ENCODE measurements around the gene DOK5.

The DOK5 gene

GRCh38 chr20:54515793-54516628, 40.6 kb downstream of the DOK5 start:
- DNase-seq: no peak

GRCh38 chr20:54517241-54517975, 42.0 kb downstream of the DOK5 start:
- no peak for DNase-seq

GRCh38 chr20:54524849-54525248, 49.5 kb downstream of the DOK5 start:
- no peak for DNase-seq

GRCh38 chr20:54525916-54526590, 50.7 kb downstream of the DOK5 start:
- no peak for DNase-seq

GRCh38 chr20:54526801-54527200, 51.4 kb downstream of the DOK5 start:
- no peak for DNase-seq

- DNase-seq: no peak
These were observed 57.2 kb downstream of the DOK5 start for GRCh38 chr20:54532573-54532972.

- no peak for DNase-seq
These were observed 58.7 kb downstream of the DOK5 start for GRCh38 chr20:54534101-54534500.

- DNase-seq: no peak
These were observed 59.6 kb downstream of the DOK5 start for GRCh38 chr20:54535033-54535432.

GRCh38 chr20:54535746-54536145, 60.4 kb downstream of the DOK5 start:
- no peak for DNase-seq

- DNase-seq: no peak
These were observed 64.2 kb downstream of the DOK5 start for GRCh38 chr20:54539521-54540046.

GRCh38 chr20:54543369-54543768, 68.0 kb downstream of the DOK5 start:
- no peak for DNase-seq

- DNase-seq: no peak
These were observed 70.4 kb downstream of the DOK5 start for GRCh38 chr20:54545676-54546358.

GRCh38 chr20:54548849-54549248, 73.5 kb downstream of the DOK5 start:
- no peak for DNase-seq

- no peak for DNase-seq
These were observed 74.4 kb downstream of the DOK5 start for GRCh38 chr20:54549658-54550326.

GRCh38 chr20:54550776-54551396, 75.5 kb downstream of the DOK5 start:
- no peak for DNase-seq

- no peak for DNase-seq
These were observed 78.6 kb downstream of the DOK5 start for GRCh38 chr20:54554006-54554405.

GRCh38 chr20:54555150-54555549, 79.8 kb downstream of the DOK5 start:
- DNase-seq: no peak

GRCh38 chr20:54556406-54556805, 81.0 kb downstream of the DOK5 start:
- DNase-seq: no peak

- DNase-seq: no peak
These were observed 82.6 kb downstream of the DOK5 start for GRCh38 chr20:54557806-54558590.

GRCh38 chr20:54559890-54560289, 84.5 kb downstream of the DOK5 start:
- DNase-seq: no peak

GRCh38 chr20:54560357-54560756, 85.0 kb downstream of the DOK5 start:
- no peak for DNase-seq

Measured in right forelimb (tissue), 1 donor.